Naive thymus-derived CD4-positive, alpha-beta T cell (primary cell): ENCODE data around the gene CARD9. TPM values are rescaled to one million over a fixed set of nuclear protein-coding genes. Genes with fewer than 3 reads are reported as not detected.
"Not testable (repeated sequence)": the region's sequence is repeated elsewhere in the genome, so short reads cannot be mapped to it uniquely, and the experiment has no call there.

Source experiments
- ATAC-seq: fragments of 150-1000 bp; cut with Tn5 transposase; 2 replicates; pipeline ENCODE4 v1.10.0; 2021; ENCODE audit warnings: mild to moderate bottlenecking, moderate library complexity
- CTCF ChIA-PET: fragments of 350-600 bp; sonication (Branson Sonifier 250); formaldehyde crosslinking; loops from one replicate; lab custom pipeline; 2021; ENCODE audit warnings: antibody characterized with exemption; lab: Charles Lee
- POLR2A ChIA-PET: fragments of 350-600 bp; sonication (Branson Sonifier 250); formaldehyde crosslinking; loops from one replicate; lab custom pipeline; 2021; ENCODE audit warnings: antibody characterized with exemption, inconsistent platforms; lab: Charles Lee
- DNase-seq, 9 donors: peaks; one replicate each; pipeline versions ENCODE4 v3.0.0 to v3.0.0-alpha.2; 2020 to 2022; ENCODE audit warnings: mixed read lengths in 1 of 9
- H3K27ac ChIP-seq: one replicate; pipeline ENCODE4 v1.7.0; 2013; ENCODE audit warnings: mild to moderate bottlenecking, low read depth, low read length, moderate library complexity
- H3K27me3 ChIP-seq, 2 donors: one replicate each; pipeline ENCODE4 v1.7.0; 2013; ENCODE audit warnings: low read length in 2 of 2, mild to moderate bottlenecking in 2 of 2, moderate library complexity in 2 of 2; ENCODE audit not compliant: control insufficient read depth in 2 of 2, insufficient read depth in 2 of 2
- H3K36me3 ChIP-seq, 3 experiments: 1 replicate in 2 of 3; 2 replicates in 1 of 3; pipeline ENCODE4 v1.7.0; 2013; ENCODE audit warnings: low read length in 3 of 3, mild to moderate bottlenecking in 3 of 3, moderate library complexity in 1 of 3; ENCODE audit not compliant: insufficient read depth in 3 of 3, control insufficient read depth in 2 of 3
- H3K4me1 ChIP-seq, 2 donors: one replicate each; pipeline ENCODE4 v1.7.0; 2013; ENCODE audit warnings: low read length in 2 of 2, mild to moderate bottlenecking in 2 of 2, moderate library complexity in 1 of 2; ENCODE audit not compliant: control insufficient read depth in 2 of 2, insufficient read depth in 2 of 2
- H3K4me3 ChIP-seq: 2 replicates; pipeline ENCODE4 v1.7.0; 2013; ENCODE audit warnings: mild to moderate bottlenecking, low read length
- H3K9me3 ChIP-seq, 3 experiments: 1 replicate in 2 of 3; 2 replicates in 1 of 3; pipeline ENCODE4 v1.7.0; 2013; ENCODE audit warnings: low read length in 3 of 3; ENCODE audit not compliant: control insufficient read depth in 2 of 3
- H3K27ac Mint-ChIP-seq, 9 donors: one replicate each; pipeline ENCODE4 v1.8.0; 2020 to 2022; ENCODE audit warnings: mixed read lengths in 9 of 9, mild to moderate bottlenecking in 8 of 9, moderate library complexity in 5 of 9, inconsistent platforms in 2 of 9
- H3K27me3 Mint-ChIP-seq, 5 donors: one replicate each; pipeline ENCODE4 v1.8.0; 2021 to 2022; ENCODE audit warnings: mixed read lengths in 5 of 5, mild to moderate bottlenecking in 1 of 5
- H3K36me3 Mint-ChIP-seq, 5 donors: one replicate each; pipeline ENCODE4 v1.8.0; 2020 to 2022; ENCODE audit warnings: mixed read lengths in 5 of 5, mild to moderate bottlenecking in 3 of 5, inconsistent platforms in 1 of 5
- H3K4me1 Mint-ChIP-seq, 7 donors: one replicate each; pipeline ENCODE4 v1.8.0; 2020 to 2022; ENCODE audit warnings: mixed read lengths in 7 of 7, mild to moderate bottlenecking in 3 of 7, inconsistent platforms in 1 of 7
- H3K4me3 Mint-ChIP-seq, 10 donors: one replicate each; pipeline ENCODE4 v1.8.0; 2020 to 2022; ENCODE audit warnings: mild to moderate bottlenecking in 10 of 10, mixed read lengths in 10 of 10, moderate library complexity in 6 of 10, inconsistent platforms in 2 of 10
- H3K9me3 Mint-ChIP-seq, 11 donors: one replicate each; pipeline ENCODE4 v1.8.0; 2020 to 2022; ENCODE audit warnings: mixed read lengths in 11 of 11, mild to moderate bottlenecking in 4 of 11, inconsistent platforms in 1 of 11, moderate library complexity in 1 of 11
- intact Hi-C, 2 donors: fragments of 100-400 bp; cut with micrococcal nuclease; formaldehyde crosslinking; loops; one replicate each; pipeline ENCODE4 v1.15.1; 2023
- polyA plus RNA-seq, 2 donors: library from polyadenylated mRNA; unstranded; fragments of 300-500 nt; fragmentation: Illumina TruSeq; gene quantifications; one replicate each; pipeline ENCODE4 v1.2.3, GENCODE V29; 2021
- total RNA-seq, 6 experiments: library from RNA in 5 of 6; stranded (reverse) in 5 of 6; gene quantifications; 1 replicate in 5 of 6; 2 replicates in 1 of 6; pipeline ENCODE4 v1.2.3 and lab custom pipeline; 2021 to 2026

CARD9 gene
- total and polyA plus RNA-seq, 7 experiments from 2014 or later = 0.10 to 19.9 (median 1.1) TPM

DNA sequence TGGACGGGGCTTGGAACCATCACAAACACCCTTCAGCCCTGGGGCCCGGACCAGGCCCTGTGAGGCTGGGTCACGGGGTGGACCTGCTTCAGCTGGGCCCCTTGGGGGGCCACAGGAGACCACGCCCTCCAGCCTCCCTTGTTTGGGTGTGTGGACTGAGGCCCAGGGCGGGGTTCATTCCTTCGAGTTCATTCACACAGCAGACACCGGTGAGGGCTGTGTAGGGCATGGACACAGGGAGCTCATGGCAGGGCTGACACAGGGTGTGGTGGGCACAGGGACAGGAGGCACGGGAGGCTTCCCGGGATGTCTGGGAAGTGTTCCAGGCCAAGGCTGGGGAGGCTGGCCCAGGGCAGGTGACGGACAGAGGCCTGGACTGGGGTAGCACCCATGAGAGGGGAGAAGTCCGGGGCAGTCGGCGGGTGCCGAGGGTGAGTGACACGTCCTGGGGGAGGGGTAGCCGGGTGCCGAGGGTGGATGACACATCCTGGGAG, 18.8 kb downstream of the CARD9 start:
- no peaks in the 10 kb centered on the region for H3K9me3 ChIP-seq
- Mint-ChIP-seq H3K36me3 (no peaks in the 10 kb centered on the region), H3K9me3 (no peaks in the 10 kb centered on the region), H3K27ac (peak overlapping the region in 1 of 9 donors; percentile 55), H3K4me1 (peaks cover 0 to 2% (median 0%) of the 10 kb centered on the region in 7 donors), H3K4me3 (no peak overlapping the region), H3K27me3 (no peaks in the 10 kb centered on the region)
- intact Hi-C loops = no loop called here
- DNase-seq = no peak
- no peak for ATAC-seq
- CTCF ChIA-PET = no interaction called here
- H3K27ac ChIP-seq = no peak overlapping the region
- H3K4me1 ChIP-seq = no peaks in the 10 kb centered on the region
- no peaks in the 10 kb centered on the region for H3K27me3 ChIP-seq
- H3K4me3 ChIP-seq = no peak overlapping the region
- peaks cover 0 to 11% (median 0%) of the 10 kb centered on the region in 3 experiments for H3K36me3 ChIP-seq
- POLR2A ChIA-PET = no interaction called here

- POLR2A ChIA-PET = no interaction called here
- no peak for ATAC-seq
Measured at GRCh38 chr9:136353757-136354488, 19.5 kb downstream of the CARD9 start.

DNA sequence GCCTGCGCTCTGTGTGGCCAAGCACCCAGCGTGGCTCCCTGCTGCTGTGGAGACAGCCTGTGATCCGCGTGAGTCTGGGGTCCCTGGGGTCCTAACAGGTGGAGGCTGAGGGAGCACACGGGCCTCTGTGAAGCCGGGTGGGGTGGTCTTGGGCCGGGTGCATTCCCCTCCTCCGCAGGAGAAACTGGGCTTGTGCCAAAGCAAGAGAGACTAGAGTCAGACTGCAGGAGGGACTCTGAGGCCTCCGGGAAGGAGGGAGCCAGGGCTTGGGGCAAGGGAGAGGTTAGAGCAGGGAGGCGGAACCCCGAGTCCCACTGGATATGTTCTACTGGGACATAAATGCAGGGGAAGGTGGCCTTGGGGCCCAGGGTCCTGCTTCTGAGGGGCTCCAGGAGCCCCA, 20.4 kb downstream of the CARD9 start:
- no peaks in the 10 kb centered on the region for H3K36me3 Mint-ChIP-seq
- H3K9me3 Mint-ChIP-seq = no peaks in the 10 kb centered on the region
- H3K4me1 Mint-ChIP-seq = peaks cover 0 to 2% (median 0%) of the 10 kb centered on the region in 7 donors
- no peaks in the 10 kb centered on the region for H3K27me3 Mint-ChIP-seq
- intact Hi-C loops = no loop called here
- H3K36me3 ChIP-seq = no peaks in the 10 kb centered on the region
- DNase-seq (no peak), ATAC-seq (no peak)
- no peak overlapping the region for H3K27ac Mint-ChIP-seq
- POLR2A ChIA-PET = no interaction called here
- CTCF ChIA-PET = no interaction called here
- no peak overlapping the region for H3K27ac ChIP-seq
- H3K27me3 ChIP-seq = no peaks in the 10 kb centered on the region
- no peak overlapping the region for H3K4me3 Mint-ChIP-seq
- H3K9me3 ChIP-seq = no peaks in the 10 kb centered on the region
- no peaks in the 10 kb centered on the region for H3K4me1 ChIP-seq
- H3K4me3 ChIP-seq = no peak overlapping the region

More at GRCh38 chr9:136353757-136354488, 19.5 kb downstream of the CARD9 start:
- H3K27ac ChIP-seq = no peak overlapping the region
- H3K27me3 ChIP-seq = no peaks in the 10 kb centered on the region
- intact Hi-C loops = no loop called here
- H3K36me3 Mint-ChIP-seq = no peaks in the 10 kb centered on the region
- H3K4me3 Mint-ChIP-seq = no peak overlapping the region
- peaks cover 0 to 2% (median 0%) of the 10 kb centered on the region in 7 donors for H3K4me1 Mint-ChIP-seq
- DNase-seq = no peak
- H3K4me3 ChIP-seq = no peak overlapping the region
- H3K27me3 Mint-ChIP-seq = no peaks in the 10 kb centered on the region
- peaks cover 0 to 4% (median 0%) of the 10 kb centered on the region in 3 experiments for H3K36me3 ChIP-seq
- H3K4me1 ChIP-seq = no peaks in the 10 kb centered on the region
- CTCF ChIA-PET = no interaction called here
- no peaks in the 10 kb centered on the region for H3K9me3 Mint-ChIP-seq
- no peak overlapping the region for H3K27ac Mint-ChIP-seq
- H3K9me3 ChIP-seq = no peaks in the 10 kb centered on the region

GRCh38 chr9:136352682-136353081, 20.8 kb downstream of the CARD9 start:
- peak overlapping the region in 1 of 9 donors; percentile 25 for H3K27ac Mint-ChIP-seq
- peaks cover 0 to 2% (median 0%) of the 10 kb centered on the region in 7 donors for H3K4me1 Mint-ChIP-seq
- no peaks in the 10 kb centered on the region for H3K4me1 ChIP-seq
- DNase-seq (no peak), ATAC-seq (no peak)
- ChIA-PET POLR2A (no interaction called here), CTCF (no interaction called here)
- no peaks in the 10 kb centered on the region for H3K36me3 Mint-ChIP-seq
- H3K9me3 ChIP-seq = no peaks in the 10 kb centered on the region
- no peak overlapping the region for H3K4me3 Mint-ChIP-seq
- no peaks in the 10 kb centered on the region for H3K27me3 ChIP-seq
- H3K36me3 ChIP-seq = no peaks in the 10 kb centered on the region
- no peak overlapping the region for H3K27ac ChIP-seq
- no peaks in the 10 kb centered on the region for H3K27me3 Mint-ChIP-seq
- intact Hi-C loops = no loop called here
- no peak overlapping the region for H3K4me3 ChIP-seq
- no peaks in the 10 kb centered on the region for H3K9me3 Mint-ChIP-seq

- H3K27me3 Mint-ChIP-seq, H3K4me3 Mint-ChIP-seq, POLR2A ChIA-PET, ATAC-seq, H3K9me3 Mint-ChIP-seq, H3K4me3 ChIP-seq, H3K9me3 ChIP-seq, H3K36me3 Mint-ChIP-seq, intact Hi-C loops, CTCF ChIA-PET, H3K4me1 Mint-ChIP-seq, H3K27ac ChIP-seq, DNase-seq, H3K27me3 ChIP-seq, H3K36me3 ChIP-seq, H3K4me1 ChIP-seq, H3K27ac Mint-ChIP-seq: not testable (repeated sequence)
Measured at GRCh38 chr9:136351868-136352267, 21.6 kb downstream of the CARD9 start.

DNA sequence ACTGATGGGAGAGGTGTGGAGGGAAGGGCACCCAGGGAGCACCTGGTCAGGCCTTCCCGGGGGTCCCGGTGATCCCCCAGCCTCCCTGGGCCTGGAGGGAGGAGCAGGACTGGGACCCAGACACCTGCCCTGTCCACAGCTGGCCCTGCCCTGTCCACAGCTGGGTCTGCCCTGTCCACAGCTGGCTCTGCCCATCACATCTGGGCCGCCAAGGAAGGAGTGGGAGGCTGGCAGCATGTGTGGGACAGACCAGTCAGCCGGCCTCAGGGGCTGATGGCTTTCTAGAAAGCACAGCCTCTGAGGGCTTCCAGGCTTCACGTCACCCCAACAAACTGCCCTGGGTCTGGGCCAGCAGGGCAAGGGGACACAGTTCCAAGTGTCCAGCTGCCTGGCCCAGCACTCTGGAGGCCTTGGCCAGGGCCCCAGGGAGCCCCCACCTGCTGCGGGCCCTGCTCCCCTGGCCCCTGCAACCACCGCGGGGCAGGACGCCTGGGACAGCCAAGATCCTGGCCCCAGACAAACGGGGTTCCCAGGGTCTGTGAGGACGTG, 22.1 kb downstream of the CARD9 start:
- ChIA-PET POLR2A (interaction anchor here (0.6 kb wide), 1 partner anchor 189 kb away, joined by 3 read pairs; no protein-coding TSS in a partner anchor), CTCF (no interaction called here)
- Histone ChIP-seq H3K4me3 (no peak overlapping the region), H3K9me3 (no peaks in the 10 kb centered on the region), H3K27me3 (no peaks in the 10 kb centered on the region), H3K36me3 (no peaks in the 10 kb centered on the region), H3K27ac (no peak overlapping the region), H3K4me1 (no peaks in the 10 kb centered on the region)
- no peaks in the 10 kb centered on the region for H3K9me3 Mint-ChIP-seq
- DNase-seq (no peak), ATAC-seq (no peak)
- H3K4me1 Mint-ChIP-seq = peaks cover 0 to 2% (median 0%) of the 10 kb centered on the region in 7 donors
- no peak overlapping the region for H3K4me3 Mint-ChIP-seq
- H3K27ac Mint-ChIP-seq = no peak overlapping the region
- no peaks in the 10 kb centered on the region for H3K36me3 Mint-ChIP-seq
- H3K27me3 Mint-ChIP-seq = no peaks in the 10 kb centered on the region
- intact Hi-C loops = no loop called here

DNA sequence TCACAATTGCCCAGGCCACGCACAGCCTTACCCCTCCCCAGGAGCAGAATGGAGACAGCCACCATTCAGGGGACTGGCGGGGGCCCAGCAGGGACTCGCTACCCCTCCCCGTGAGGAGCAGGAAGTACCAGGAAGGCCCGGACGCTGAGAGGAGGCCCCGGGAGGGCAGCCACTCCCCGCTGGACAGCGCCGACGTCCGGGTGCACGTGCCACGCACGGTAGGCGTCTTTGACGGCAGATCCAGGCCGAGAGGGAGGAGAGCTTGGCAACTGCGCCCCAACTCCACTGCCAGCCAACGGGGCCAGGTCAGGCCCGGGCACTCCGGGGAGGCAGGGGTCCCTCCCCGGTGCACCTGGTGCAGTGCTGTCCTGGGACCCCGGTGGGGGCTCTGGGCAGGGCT, 23.9 kb downstream of the CARD9 start:
- POLR2A ChIA-PET = no interaction called here
- Histone ChIP-seq H3K9me3 (no peaks in the 10 kb centered on the region), H3K36me3 (no peaks in the 10 kb centered on the region), H3K27me3 (no peaks in the 10 kb centered on the region), H3K27ac (no peak overlapping the region), H3K4me1 (no peaks in the 10 kb centered on the region), H3K4me3 (no peak overlapping the region)
- Mint-ChIP-seq H3K4me3 (no peak overlapping the region), H3K4me1 (peaks cover 0 to 3% (median 0%) of the 10 kb centered on the region in 7 donors), H3K36me3 (no peaks in the 10 kb centered on the region), H3K27ac (no peak overlapping the region), H3K27me3 (no peaks in the 10 kb centered on the region), H3K9me3 (no peaks in the 10 kb centered on the region)
- CTCF ChIA-PET = no interaction called here
- no peak for ATAC-seq
- intact Hi-C loops = no loop called here
- DNase-seq = no peak
